HepG2 (cell line): ENCODE data around the gene ECPAS. TPM values are rescaled to one million over a fixed set of nuclear protein-coding genes. Genes with fewer than 3 reads are reported as not detected.
A peak's percentile ranks its signal among the peaks of the same experiment; 100 is the strongest.

Experiments
- ATF1 ChIP-seq: IDR thresholded peaks from 2 replicates; pipeline ENCODE4 v1.6.1; 2016; ENCODE audit warnings: mild to moderate bottlenecking, control low read depth
- CHD4 ChIP-seq: fragments of 200-600 bp; sonication (generic); IDR thresholded peaks from 2 replicates; pipeline ENCODE4 v1.7.0; 2017; ENCODE audit warnings: mild to moderate bottlenecking, low read length, borderline replicate concordance
- E2F1 ChIP-seq: sonication (generic); formaldehyde crosslinking; IDR thresholded peaks from 2 replicates; pipeline ENCODE4 v1.5.0; 2020; ENCODE audit warnings: missing genetic modification reagents
- HIVEP1 ChIP-seq: sonication (generic); formaldehyde crosslinking; IDR thresholded peaks from 2 replicates; pipeline ENCODE4 v1.4.0; 2020; ENCODE audit warnings: mild to moderate bottlenecking, missing genetic modification reagents
- HNF4G ChIP-seq, 2 experiments: sonication (generic) in 1 of 2; formaldehyde crosslinking in 1 of 2; IDR thresholded peaks; 2 replicates each; pipeline versions ENCODE4 v1.4.0 to v1.6.1; 2011 to 2020; ENCODE audit warnings: borderline replicate concordance in 2 of 2, low read depth in 2 of 2, mild to moderate bottlenecking in 2 of 2, low read length in 1 of 2, missing genetic modification reagents in 1 of 2, moderate library complexity in 1 of 2
- HNRNPL ChIP-seq: fragments of 200-400 bp; formaldehyde crosslinking; IDR thresholded peaks from 2 replicates; pipeline ENCODE4 v1.6.1; 2017; ENCODE audit warnings: mild to moderate bottlenecking, low read depth, low read length
- JUND ChIP-seq: sonication (generic); formaldehyde crosslinking; IDR thresholded peaks from 2 replicates; pipeline ENCODE4 v1.8.0; 2022; ENCODE audit warnings: mild to moderate bottlenecking, missing genetic modification reagents
- KMT2B ChIP-seq: IDR thresholded peaks from 2 replicates; pipeline ENCODE4 v1.6.1; 2016; ENCODE audit warnings: missing genetic modification reagents, missing compliant biosample characterization
- NAIF1 ChIP-seq: sonication (generic); formaldehyde crosslinking; IDR thresholded peaks from 2 replicates; pipeline ENCODE4 v1.5.0; 2020; ENCODE audit warnings: mild to moderate bottlenecking, missing genetic modification reagents, borderline replicate concordance
- PAXIP1 ChIP-seq: sonication (generic); formaldehyde crosslinking; conservative IDR thresholded peaks from 2 replicates; pipeline ENCODE4 v1.4.0; 2020; ENCODE audit warnings: mild to moderate bottlenecking, missing genetic modification reagents, moderate library complexity
- SKI ChIP-seq: fragments of 450-650 bp; IDR thresholded peaks from one replicate; pipeline ENCODE4 v1.6.1; 2018; ENCODE audit warnings: mild to moderate bottlenecking; ENCODE audit not compliant: partially characterized antibody
- SRF ChIP-seq: IDR thresholded peaks from 2 replicates; pipeline ENCODE4 v1.6.1; 2011; ENCODE audit warnings: mild to moderate bottlenecking, low read depth, low read length, moderate library complexity
- TFDP1 ChIP-seq: IDR thresholded peaks from 2 replicates; pipeline ENCODE4 v1.6.1; 2016; ENCODE audit warnings: missing compliant biosample characterization, missing genetic modification reagents, borderline replicate concordance
- ZBTB7B ChIP-seq: sonication (generic); formaldehyde crosslinking; IDR thresholded peaks from 2 replicates; pipeline ENCODE4 v1.4.0; 2020; ENCODE audit warnings: missing genetic modification reagents
- ZNF253 ChIP-seq: sonication (generic); formaldehyde crosslinking; IDR thresholded peaks from 2 replicates; pipeline ENCODE4 v1.8.0; 2022; ENCODE audit warnings: mild to moderate bottlenecking, missing genetic modification reagents, borderline replicate concordance
- ZNF256 ChIP-seq: sonication (generic); formaldehyde crosslinking; conservative IDR thresholded peaks from 2 replicates; pipeline ENCODE4 v1.4.0; 2020; ENCODE audit warnings: missing genetic modification reagents
- ZNF292 ChIP-seq: sonication (generic); formaldehyde crosslinking; IDR thresholded peaks from 2 replicates; pipeline ENCODE4 v1.8.1; 2022; ENCODE audit warnings: mild to moderate bottlenecking, low read depth, missing genetic modification reagents, borderline replicate concordance
- ZNF317 ChIP-seq: sonication (generic); formaldehyde crosslinking; IDR thresholded peaks from 2 replicates; pipeline ENCODE4 v1.5.0; 2020; ENCODE audit warnings: mild to moderate bottlenecking, missing genetic modification reagents
- ZNF503 ChIP-seq: sonication (generic); formaldehyde crosslinking; IDR thresholded peaks from 2 replicates; pipeline ENCODE4 v1.4.0; 2020; ENCODE audit warnings: missing genetic modification reagents
- ZNF558 ChIP-seq: sonication (generic); formaldehyde crosslinking; IDR thresholded peaks from 2 replicates; pipeline ENCODE4 v1.9.0; 2022; ENCODE audit warnings: mild to moderate bottlenecking, missing genetic modification reagents, borderline replicate concordance
- ZNF576 ChIP-seq: sonication (generic); formaldehyde crosslinking; IDR thresholded peaks from 2 replicates; pipeline ENCODE4 v1.4.0; 2020; ENCODE audit warnings: mild to moderate bottlenecking, missing genetic modification reagents
- ZNF7 ChIP-seq: IDR thresholded peaks from 2 replicates; pipeline ENCODE4 v1.6.1; 2016; ENCODE audit warnings: missing biosample characterization, missing genetic modification reagents
- ZZZ3 ChIP-seq: sonication (generic); formaldehyde crosslinking; IDR thresholded peaks from 2 replicates; pipeline ENCODE4 v1.4.0; 2020; ENCODE audit warnings: missing genetic modification reagents, mild to moderate bottlenecking, borderline replicate concordance
- polyA plus RNA-seq, 8 experiments: library from polyadenylated mRNA; depleted of rRNA in 3 of 8; stranded (reverse) in 7 of 8; unstranded in 1 of 8; fragments of >200 nt; fragmentation: Illumina TruSeq in 4 of 8; extraction: Trizol in 4 of 8; gene quantifications; 2 replicates each; pipeline versions ENCODE4 v1.2.1 to v1.2.3, GENCODE V29; 2011 to 2016; ENCODE audit warnings: low read depth in 4 of 8, missing spikeins in 1 of 8, mixed read lengths in 1 of 8; ENCODE audit not compliant: insufficient read depth in 1 of 8
- total RNA-seq, 5 experiments: library from RNA; depleted of rRNA; stranded (reverse); fragments of >200 nt; fragmentation: Illumina TruSeq; extraction: Trizol; gene quantifications; 2 replicates each; pipeline ENCODE4 v1.2.3, GENCODE V29; 2016; ENCODE audit warnings: low read depth in 1 of 5

The ECPAS gene
- total and polyA plus RNA-seq, 2 of the 13 experiments (the other 11 are each of a cell fraction or from before 2014, with no cell fraction given), result 35.3 to 58.0 TPM

- TF ChIP-seq PAXIP1 (CRISPR knock-in tag) (peak; percentile 89), HIVEP1 (CRISPR knock-in tag) (no peak), ZNF292 (CRISPR knock-in tag) (no peak), NAIF1 (CRISPR knock-in tag) (no peak), ZNF317 (CRISPR knock-in tag) (no peak), ZZZ3 (CRISPR knock-in tag) (no peak), SKI (peak; percentile 79), ZNF256 (CRISPR knock-in tag) (no peak), ZNF253 (CRISPR knock-in tag) (no peak), ZNF558 (CRISPR knock-in tag) (no peak; the same call in 1 of the 2 replicates), CHD4 (no peak), ZNF576 (no peak), HNRNPL (no peak), ZBTB7B (no peak), ATF1 (CRISPR knock-in tag) (peak; percentile 64; the same call in 1 of the 2 replicates), ZNF503 (CRISPR knock-in tag) (peak; percentile 98), ZNF7 (no peak), HNF4G (IDR thresholded peaks at IDR 0.05; ENCODE audit: borderline replicate concordance, low read depth, low read length) (peak; percentile 60; the same call in 1 of the 2 replicates), HNF4G (CRISPR knock-in tag; IDR thresholded peaks at IDR 0.05; ENCODE audit: borderline replicate concordance, low read depth) (no peak), TFDP1 (CRISPR knock-in tag) (no peak), E2F1 (CRISPR knock-in tag) (no peak), JUND (CRISPR knock-in tag) (no peak), SRF (no peak), KMT2B (no peak; the same call in 1 of the 2 replicates)
Observed at GRCh38 chr9:111349766-111350165, 134.4 kb downstream of the ECPAS start (continued).
